K562 (cell line): ENCODE measurements around the gene MED31.
"Not testable (repeated sequence)": the region's sequence is repeated elsewhere in the genome, so short reads cannot be mapped to it uniquely, and the experiment has no call there.

Experiments
- CBX8 ChIP-seq: fragments of 200-600 bp; sonication (generic); IDR thresholded peaks from 2 replicates; pipeline ENCODE4 v1.6.1; 2012; ENCODE audit warnings: borderline replicate concordance, mixed run types, low read depth, mild to moderate bottlenecking, moderate library complexity, mixed read lengths, low read length, control low read depth, inconsistent platforms; ENCODE audit not compliant: poor library complexity, severe bottlenecking; ENCODE audit errors: extremely low read depth
- MXI1 ChIP-seq: IDR thresholded peaks from 2 replicates; pipeline ENCODE4 v1.6.1; 2011; ENCODE audit warnings: low read depth, mild to moderate bottlenecking, improper control_type of control experiment, low read length
- NBN ChIP-seq: fragments of 450-650 bp; IDR thresholded peaks from 2 replicates; pipeline ENCODE4 v1.6.1; 2016; ENCODE audit warnings: low read depth, mild to moderate bottlenecking
- NFE2L1 ChIP-seq: fragments of 450-650 bp; IDR thresholded peaks from 2 replicates; pipeline ENCODE4 v1.6.1; 2016; ENCODE audit warnings: missing genetic modification characterization, low read depth, mild to moderate bottlenecking, missing compliant biosample characterization, moderate library complexity, borderline replicate concordance
- POLR2AphosphoS2 ChIP-seq: IDR thresholded peaks from 2 replicates; pipeline ENCODE4 v1.6.1; 2012; ENCODE audit warnings: low read length, improper control_type of control experiment
- RFX1 ChIP-seq: fragments of 450-650 bp; IDR thresholded peaks from 2 replicates; pipeline ENCODE4 v1.6.1; 2016; ENCODE audit warnings: mild to moderate bottlenecking, moderate library complexity
- SP2 ChIP-seq: IDR thresholded peaks from 2 replicates; pipeline ENCODE4 v1.6.1; 2011; ENCODE audit warnings: mild to moderate bottlenecking, low read depth, low read length, moderate library complexity; ENCODE audit not compliant: poor library complexity, severe bottlenecking; ENCODE audit errors: extremely low read depth
- TAF1 ChIP-seq: IDR thresholded peaks from 2 replicates; pipeline ENCODE4 v1.6.1; 2011; ENCODE audit warnings: mild to moderate bottlenecking, low read length, moderate library complexity; ENCODE audit not compliant: insufficient read depth, control insufficient read depth, severe bottlenecking; ENCODE audit errors: extremely low read depth
- ZNF274 ChIP-seq: IDR thresholded peaks from 2 replicates; pipeline ENCODE4 v1.6.1; 2011; ENCODE audit warnings: low read depth, mild to moderate bottlenecking, low read length, moderate library complexity, borderline replicate concordance
- ZNF780A ChIP-seq: fragments of 250-450 bp; sonication (Bioruptor Pico); IDR thresholded peaks from 2 replicates; pipeline ENCODE4 v1.5.0; 2021; ENCODE audit warnings: mild to moderate bottlenecking
- TF ChIP-seq, protein P1 (sequence below): fragments of 250-450 bp; sonication (Bioruptor Pico); IDR thresholded peaks from 2 replicates; pipeline ENCODE4 v1.5.0; 2022; ENCODE audit warnings: mild to moderate bottlenecking
- TF ChIP-seq, protein P2 (sequence below): sonication (generic); formaldehyde crosslinking; IDR thresholded peaks from 2 replicates; pipeline ENCODE4 v1.5.0; 2020; ENCODE audit warnings: missing genetic modification reagents
- TF ChIP-seq, protein P3 (sequence below): fragments of 150-350 bp; IDR thresholded peaks from 2 replicates; pipeline ENCODE4 v1.6.1; 2014; ENCODE audit warnings: low read depth, mild to moderate bottlenecking, low read length, borderline replicate concordance

GRCh38 chr17:6593371-6593770 lies 58.0 kb downstream of the MED31 start:
- not testable (repeated sequence) for TF ChIP-seq TAF1; SP2; RFX1; ZNF274; MXI1; NBN; NFE2L1 (tag); ZNF780A (CRISPR knock-in tag); CBX8; POLR2AphosphoS2
- TF ChIP-seq, protein P1, sequence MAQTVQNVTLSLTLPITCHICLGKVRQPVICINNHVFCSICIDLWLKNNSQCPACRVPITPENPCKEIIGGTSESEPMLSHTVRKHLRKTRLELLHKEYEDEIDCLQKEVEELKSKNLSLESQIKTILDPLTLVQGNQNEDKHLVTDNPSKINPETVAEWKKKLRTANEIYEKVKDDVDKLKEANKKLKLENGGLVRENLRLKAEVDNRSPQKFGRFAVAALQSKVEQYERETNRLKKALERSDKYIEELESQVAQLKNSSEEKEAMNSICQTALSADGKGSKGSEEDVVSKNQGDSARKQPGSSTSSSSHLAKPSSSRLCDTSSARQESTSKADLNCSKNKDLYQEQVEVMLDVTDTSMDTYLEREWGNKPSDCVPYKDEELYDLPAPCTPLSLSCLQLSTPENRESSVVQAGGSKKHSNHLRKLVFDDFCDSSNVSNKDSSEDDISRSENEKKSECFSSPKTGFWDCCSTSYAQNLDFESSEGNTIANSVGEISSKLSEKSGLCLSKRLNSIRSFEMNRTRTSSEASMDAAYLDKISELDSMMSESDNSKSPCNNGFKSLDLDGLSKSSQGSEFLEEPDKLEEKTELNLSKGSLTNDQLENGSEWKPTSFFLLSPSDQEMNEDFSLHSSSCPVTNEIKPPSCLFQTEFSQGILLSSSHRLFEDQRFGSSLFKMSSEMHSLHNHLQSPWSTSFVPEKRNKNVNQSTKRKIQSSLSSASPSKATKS (CRISPR knock-in tag): not testable (repeated sequence)
- TF ChIP-seq, protein P2, sequence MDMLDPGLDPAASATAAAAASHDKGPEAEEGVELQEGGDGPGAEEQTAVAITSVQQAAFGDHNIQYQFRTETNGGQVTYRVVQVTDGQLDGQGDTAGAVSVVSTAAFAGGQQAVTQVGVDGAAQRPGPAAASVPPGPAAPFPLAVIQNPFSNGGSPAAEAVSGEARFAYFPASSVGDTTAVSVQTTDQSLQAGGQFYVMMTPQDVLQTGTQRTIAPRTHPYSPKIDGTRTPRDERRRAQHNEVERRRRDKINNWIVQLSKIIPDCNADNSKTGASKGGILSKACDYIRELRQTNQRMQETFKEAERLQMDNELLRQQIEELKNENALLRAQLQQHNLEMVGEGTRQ (CRISPR knock-in tag): not testable (repeated sequence)
- TF ChIP-seq, protein P3, sequence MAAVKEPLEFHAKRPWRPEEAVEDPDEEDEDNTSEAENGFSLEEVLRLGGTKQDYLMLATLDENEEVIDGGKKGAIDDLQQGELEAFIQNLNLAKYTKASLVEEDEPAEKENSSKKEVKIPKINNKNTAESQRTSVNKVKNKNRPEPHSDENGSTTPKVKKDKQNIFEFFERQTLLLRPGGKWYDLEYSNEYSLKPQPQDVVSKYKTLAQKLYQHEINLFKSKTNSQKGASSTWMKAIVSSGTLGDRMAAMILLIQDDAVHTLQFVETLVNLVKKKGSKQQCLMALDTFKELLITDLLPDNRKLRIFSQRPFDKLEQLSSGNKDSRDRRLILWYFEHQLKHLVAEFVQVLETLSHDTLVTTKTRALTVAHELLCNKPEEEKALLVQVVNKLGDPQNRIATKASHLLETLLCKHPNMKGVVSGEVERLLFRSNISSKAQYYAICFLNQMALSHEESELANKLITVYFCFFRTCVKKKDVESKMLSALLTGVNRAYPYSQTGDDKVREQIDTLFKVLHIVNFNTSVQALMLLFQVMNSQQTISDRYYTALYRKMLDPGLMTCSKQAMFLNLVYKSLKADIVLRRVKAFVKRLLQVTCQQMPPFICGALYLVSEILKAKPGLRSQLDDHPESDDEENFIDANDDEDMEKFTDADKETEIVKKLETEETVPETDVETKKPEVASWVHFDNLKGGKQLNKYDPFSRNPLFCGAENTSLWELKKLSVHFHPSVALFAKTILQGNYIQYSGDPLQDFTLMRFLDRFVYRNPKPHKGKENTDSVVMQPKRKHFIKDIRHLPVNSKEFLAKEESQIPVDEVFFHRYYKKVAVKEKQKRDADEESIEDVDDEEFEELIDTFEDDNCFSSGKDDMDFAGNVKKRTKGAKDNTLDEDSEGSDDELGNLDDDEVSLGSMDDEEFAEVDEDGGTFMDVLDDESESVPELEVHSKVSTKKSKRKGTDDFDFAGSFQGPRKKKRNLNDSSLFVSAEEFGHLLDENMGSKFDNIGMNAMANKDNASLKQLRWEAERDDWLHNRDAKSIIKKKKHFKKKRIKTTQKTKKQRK: not testable (repeated sequence)
